Osteoblast (primary cell): Measurements from ENCODE around the gene MAP6. TPM values are rescaled to one million over a fixed set of nuclear protein-coding genes. Genes with fewer than 3 reads are reported as not detected.
A peak's percentile ranks its signal among the peaks of the same experiment; 100 is the strongest.

Source experiments
- DNase-seq: peaks from one replicate; pipeline ENCODE4 v3.0.0; 2011; ENCODE audit warnings: low spot score, mixed read lengths; ENCODE audit not compliant: insufficient read length; ENCODE audit errors: missing footprints
- H2AFZ ChIP-seq: 2 replicates; pipeline ENCODE4 v1.6.0; 2011; ENCODE audit warnings: mild to moderate bottlenecking, low read length
- H3K27ac ChIP-seq: 2 replicates; pipeline ENCODE4 v1.5.1; 2011; ENCODE audit warnings: mild to moderate bottlenecking, low read depth, low read length, moderate library complexity
- H3K27me3 ChIP-seq: 2 replicates; pipeline ENCODE4 v1.6.0; 2012; ENCODE audit warnings: mild to moderate bottlenecking, control low read depth, inconsistent platforms, low read length, moderate library complexity; ENCODE audit not compliant: insufficient read depth
- H3K36me3 ChIP-seq: 2 replicates; pipeline ENCODE4 v1.5.1; 2011; ENCODE audit warnings: mild to moderate bottlenecking, low read length, control low read depth, moderate library complexity; ENCODE audit not compliant: insufficient read depth
- H3K4me1 ChIP-seq: 2 replicates; pipeline ENCODE4 v1.5.1; 2011; ENCODE audit warnings: mild to moderate bottlenecking, low read length, control low read depth, moderate library complexity; ENCODE audit not compliant: insufficient read depth
- H3K4me2 ChIP-seq: 2 replicates; pipeline ENCODE4 v1.6.0; 2011; ENCODE audit warnings: mild to moderate bottlenecking, low read length; ENCODE audit not compliant: insufficient read depth
- H3K4me3 ChIP-seq: fragments of 200-600 bp; sonication (generic); 3 replicates; pipeline ENCODE4 v1.5.1; 2012; ENCODE audit warnings: mild to moderate bottlenecking, low read length, inconsistent platforms; ENCODE audit not compliant: insufficient read depth
- H3K79me2 ChIP-seq: 2 replicates; pipeline ENCODE4 v1.6.0; 2012; ENCODE audit warnings: mild to moderate bottlenecking, low read length, control low read depth, inconsistent platforms; ENCODE audit not compliant: insufficient read depth
- H3K9me3 ChIP-seq: 2 replicates; pipeline ENCODE4 v1.5.1; 2011; ENCODE audit warnings: low read depth, low read length, control low read depth
- H4K20me1 ChIP-seq: 2 replicates; pipeline ENCODE4 v1.6.0; 2012; ENCODE audit warnings: mild to moderate bottlenecking, low read length, control low read depth; ENCODE audit not compliant: insufficient read depth
- total RNA-seq: library from RNA; depleted of rRNA; stranded (reverse); fragments of >200 nt; gene quantifications from 2 replicates; pipeline ENCODE4 v1.2.3, GENCODE V29; 2012
- TF ChIP-seq, protein P1 (sequence below): IDR thresholded peaks from 2 replicates; pipeline ENCODE4 v1.5.1; 2011; ENCODE audit warnings: mild to moderate bottlenecking, low read depth, low read length, moderate library complexity; ENCODE audit errors: extremely low read depth

MAP6 gene
- total RNA-seq, 1 donor: 0.72 TPM

GRCh38 chr11:75563978-75564552 is 104.8 kb downstream of the MAP6 start:
- Histone ChIP-seq H3K36me3 (peaks cover 46% of the 10 kb centered on the region), H4K20me1 (peaks cover 56% of the 10 kb centered on the region)

DNA sequence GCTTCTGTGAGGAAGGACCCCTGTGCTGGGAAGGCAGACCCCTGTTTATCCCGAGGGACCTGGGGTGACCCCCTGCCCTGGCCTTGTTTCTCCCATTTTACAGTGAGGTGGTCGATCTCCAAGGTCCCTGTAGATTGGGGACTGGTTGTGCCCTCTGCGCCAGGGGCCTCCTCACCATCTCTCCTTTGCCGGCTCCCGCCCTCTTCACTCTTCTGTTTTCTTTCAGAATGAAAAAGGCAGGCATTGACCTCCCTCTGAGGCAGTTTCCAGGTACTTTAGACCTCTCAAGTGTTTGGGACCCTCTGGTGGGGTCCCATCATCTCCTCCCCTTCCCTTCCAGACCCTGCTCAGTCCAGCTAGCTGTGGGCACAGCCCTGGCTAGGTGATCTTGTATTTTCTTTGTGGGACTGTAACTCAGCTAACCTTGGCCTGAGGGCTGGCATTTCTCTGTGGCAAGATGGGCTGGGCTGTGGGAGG is 105.3 kb downstream of the MAP6 start:
- peaks cover 51% of the 10 kb centered on the region for H4K20me1 ChIP-seq
- H3K79me2 ChIP-seq: peaks cover 65% of the 10 kb centered on the region
- H3K4me2 ChIP-seq: peak overlapping the region; percentile 88
- no peaks in the 10 kb centered on the region for H3K9me3 ChIP-seq
- peaks cover 69% of the 10 kb centered on the region for H3K4me1 ChIP-seq
- peak; percentile 67 for DNase-seq
- TF ChIP-seq, protein P1, sequence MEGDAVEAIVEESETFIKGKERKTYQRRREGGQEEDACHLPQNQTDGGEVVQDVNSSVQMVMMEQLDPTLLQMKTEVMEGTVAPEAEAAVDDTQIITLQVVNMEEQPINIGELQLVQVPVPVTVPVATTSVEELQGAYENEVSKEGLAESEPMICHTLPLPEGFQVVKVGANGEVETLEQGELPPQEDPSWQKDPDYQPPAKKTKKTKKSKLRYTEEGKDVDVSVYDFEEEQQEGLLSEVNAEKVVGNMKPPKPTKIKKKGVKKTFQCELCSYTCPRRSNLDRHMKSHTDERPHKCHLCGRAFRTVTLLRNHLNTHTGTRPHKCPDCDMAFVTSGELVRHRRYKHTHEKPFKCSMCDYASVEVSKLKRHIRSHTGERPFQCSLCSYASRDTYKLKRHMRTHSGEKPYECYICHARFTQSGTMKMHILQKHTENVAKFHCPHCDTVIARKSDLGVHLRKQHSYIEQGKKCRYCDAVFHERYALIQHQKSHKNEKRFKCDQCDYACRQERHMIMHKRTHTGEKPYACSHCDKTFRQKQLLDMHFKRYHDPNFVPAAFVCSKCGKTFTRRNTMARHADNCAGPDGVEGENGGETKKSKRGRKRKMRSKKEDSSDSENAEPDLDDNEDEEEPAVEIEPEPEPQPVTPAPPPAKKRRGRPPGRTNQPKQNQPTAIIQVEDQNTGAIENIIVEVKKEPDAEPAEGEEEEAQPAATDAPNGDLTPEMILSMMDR: no peak
- peaks cover 41% of the 10 kb centered on the region for H3K36me3 ChIP-seq
- H3K27me3 ChIP-seq: no peaks in the 10 kb centered on the region
- peak overlapping the region; percentile 98 for H3K4me3 ChIP-seq
- no peak overlapping the region for H2AFZ ChIP-seq
- H3K27ac ChIP-seq: peak overlapping the region; percentile 98

More at GRCh38 chr11:75563978-75564552, 104.8 kb downstream of the MAP6 start:
- peak overlapping the region; percentile 88 for H3K4me2 ChIP-seq
- H3K4me1 ChIP-seq: peaks cover 64% of the 10 kb centered on the region
- H3K27me3 ChIP-seq: no peaks in the 10 kb centered on the region
- H3K9me3 ChIP-seq: no peaks in the 10 kb centered on the region
- H3K4me3 ChIP-seq: peak overlapping the region; percentile 98
- peak overlapping the region; percentile 40 for H2AFZ ChIP-seq
- TF ChIP-seq, protein P1: peak; percentile 65
- H3K79me2 ChIP-seq: peaks cover 70% of the 10 kb centered on the region
- peak overlapping the region; percentile 98 for H3K27ac ChIP-seq
- DNase-seq: peak; percentile 97

GRCh38 chr11:75562836-75563484 is 105.9 kb downstream of the MAP6 start:
- Histone ChIP-seq H4K20me1 (peaks cover 45% of the 10 kb centered on the region), H3K27me3 (no peaks in the 10 kb centered on the region), H3K9me3 (no peaks in the 10 kb centered on the region), H3K4me3 (peak overlapping the region; percentile 98), H3K4me2 (peak overlapping the region; percentile 88), H3K4me1 (peaks cover 74% of the 10 kb centered on the region), H3K79me2 (peaks cover 59% of the 10 kb centered on the region), H2AFZ (no peak overlapping the region), H3K27ac (peak overlapping the region; percentile 98), H3K36me3 (peaks cover 35% of the 10 kb centered on the region)
- peak; percentile 94 for DNase-seq
- TF ChIP-seq, protein P1: no peak

DNA sequence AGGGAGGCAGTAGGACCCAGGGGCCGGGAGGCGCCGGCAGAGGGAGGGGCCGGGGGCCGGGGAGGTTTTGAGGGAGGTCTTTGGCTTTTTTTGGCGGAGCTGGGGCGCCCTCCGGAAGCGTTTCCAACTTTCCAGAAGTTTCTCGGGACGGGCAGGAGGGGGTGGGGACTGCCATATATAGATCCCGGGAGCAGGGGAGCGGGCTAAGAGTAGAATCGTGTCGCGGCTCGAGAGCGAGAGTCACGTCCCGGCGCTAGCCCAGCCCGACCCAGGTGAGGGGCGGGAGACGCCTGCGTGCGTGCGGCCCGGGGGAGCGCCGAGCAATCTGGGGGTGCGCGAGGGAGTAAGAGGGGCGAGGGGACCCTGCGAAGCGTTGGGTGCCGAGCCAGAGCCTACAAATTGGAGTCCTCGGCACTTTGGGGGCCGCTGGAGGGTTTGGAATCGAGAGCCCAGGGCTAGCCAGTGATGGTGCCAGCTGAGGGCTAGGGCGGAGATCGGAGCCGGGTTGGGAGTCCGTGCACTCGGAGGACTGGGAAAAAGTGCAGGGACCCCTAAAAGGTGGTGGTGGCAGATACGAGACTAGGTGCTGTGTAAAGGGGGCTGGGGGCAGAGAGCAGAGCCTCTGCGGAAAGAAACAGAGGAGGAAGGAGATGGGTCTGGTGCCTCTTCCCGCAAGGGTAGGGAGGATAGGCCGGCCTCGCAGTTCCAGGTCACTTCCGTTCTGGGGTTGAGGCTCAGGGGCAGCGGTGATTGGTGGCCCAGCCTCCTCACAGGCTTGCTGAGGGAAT is 106.6 kb downstream of the MAP6 start, which contains the start of gene SERPINH1:
TSS of gene SERPINH1 (plus strand) at position 206 of the 788 bp plus-strand sequence. CDS start 4,097 bp downstream, outside the sequence.
- H3K79me2 ChIP-seq: peaks cover 52% of the 10 kb centered on the region
- TF ChIP-seq, protein P1: no peak
- H4K20me1 ChIP-seq: peaks cover 39% of the 10 kb centered on the region
- H3K9me3 ChIP-seq: no peaks in the 10 kb centered on the region
- no peaks in the 10 kb centered on the region for H3K27me3 ChIP-seq
- peak within 1 kb of the TSS; percentile 98 for H3K4me3 ChIP-seq
- H3K4me1 ChIP-seq: peaks cover 75% of the 10 kb centered on the region
- H3K36me3 ChIP-seq: peaks cover 28% of the 10 kb centered on the region
- H3K4me2 ChIP-seq: peak within 1 kb of the TSS; percentile 88
- DNase-seq: peak; percentile 97
- peak within 1 kb of the TSS; percentile 98 for H3K27ac ChIP-seq
- peak within 1 kb of the TSS; percentile 55 for H2AFZ ChIP-seq
